GM18508 (cell line): Measurements from ENCODE around the gene KASH5.

Source experiments
- ATAC-seq: cut with Tn5 transposase; IDR thresholded peaks from one replicate; pipeline ENCODE4 v1.9.1; 2021; ENCODE audit warnings: moderate number of reproducible peaks; ENCODE audit not compliant: insufficient read depth, unreplicated experiment

Gene KASH5

DNA sequence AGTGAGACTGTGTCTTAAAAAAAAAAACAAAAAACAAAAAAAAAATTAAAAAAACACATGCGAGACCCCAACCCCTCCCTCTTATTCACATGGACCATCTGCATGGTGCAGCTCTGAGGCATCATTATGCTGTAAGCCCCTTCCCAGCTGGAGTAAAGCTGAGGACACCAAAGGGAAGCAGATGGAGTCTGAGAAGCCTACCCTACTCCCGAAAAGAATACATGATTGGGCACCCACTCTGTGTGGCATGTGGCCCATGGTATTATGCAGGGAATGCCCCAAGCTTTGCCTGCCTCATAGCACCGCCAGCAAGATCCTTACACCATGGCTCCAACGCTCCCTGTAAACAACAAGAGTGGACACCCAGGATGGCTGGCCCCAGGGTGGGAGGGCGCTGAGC lies 30.5 kb downstream of the KASH5 start:
- no peak for ATAC-seq

- no peak for ATAC-seq
Measured at GRCh38 chr19:49419173-49419572, 31.1 kb downstream of the KASH5 start.

- no peak for ATAC-seq
Measured at GRCh38 chr19:49420227-49420626, 32.2 kb downstream of the KASH5 start.

GRCh38 chr19:49421039-49421877 lies 33.2 kb downstream of the KASH5 start:
- no peak for ATAC-seq

DNA sequence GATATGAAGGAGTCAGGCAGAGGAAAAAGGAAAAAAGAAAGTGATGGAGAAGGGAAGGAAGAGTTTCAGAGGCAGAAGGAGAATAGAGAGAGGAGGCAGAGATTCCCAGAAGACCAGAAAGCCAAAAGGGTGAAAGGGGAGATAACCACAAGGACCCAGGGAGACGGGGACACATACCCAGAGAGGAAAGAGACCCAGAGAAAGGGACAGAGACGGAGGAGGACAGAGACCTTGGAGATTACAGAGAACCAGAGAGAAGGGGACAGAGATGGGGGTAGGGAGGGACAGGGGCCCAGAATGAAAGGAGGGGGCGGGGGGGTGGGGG lies 33.8 kb downstream of the KASH5 start:
- ATAC-seq, result no peak

DNA sequence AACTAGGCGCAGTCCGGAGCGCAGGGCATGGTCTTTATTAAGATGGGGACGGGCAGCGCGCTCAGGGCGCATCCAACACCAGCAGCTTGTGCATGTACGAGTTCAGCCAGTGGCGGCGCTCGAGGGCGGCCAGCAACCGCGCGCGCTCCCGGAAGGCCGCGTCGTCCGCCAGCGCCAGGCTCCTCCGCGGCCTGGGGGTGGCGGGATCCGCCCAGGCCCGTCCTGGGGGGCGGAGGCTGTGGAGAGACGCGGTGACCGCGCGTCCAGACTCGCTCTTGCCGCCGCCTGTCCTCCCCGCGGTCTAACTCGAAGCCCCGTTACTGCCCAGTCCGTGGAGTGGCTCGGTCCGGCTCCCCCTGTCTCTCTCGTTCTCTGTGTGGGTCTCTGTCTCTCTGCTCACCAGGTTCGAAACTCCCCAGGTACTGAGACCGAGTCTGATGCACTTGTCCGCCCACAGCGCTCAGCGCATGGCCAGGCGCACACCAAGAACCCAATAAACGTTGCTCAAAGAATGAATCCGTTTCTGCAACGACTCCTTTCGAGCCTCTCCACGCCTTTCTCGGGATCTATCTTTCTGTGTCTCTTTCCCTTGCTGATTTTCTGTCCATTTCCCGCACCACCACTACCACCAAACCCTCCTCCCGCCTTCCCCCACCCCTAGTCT lies 34.5 kb downstream of the KASH5 start:
- no peak for ATAC-seq

GRCh38 chr19:49423071-49423984 lies 35.3 kb downstream of the KASH5 start, which contains the start of gene PTH2:
Gene PTH2, minus strand, starts transcription at chr19:49423441. Its CDS starts 102 bp downstream, at chr19:49423339.
- ATAC-seq, result no peak

DNA sequence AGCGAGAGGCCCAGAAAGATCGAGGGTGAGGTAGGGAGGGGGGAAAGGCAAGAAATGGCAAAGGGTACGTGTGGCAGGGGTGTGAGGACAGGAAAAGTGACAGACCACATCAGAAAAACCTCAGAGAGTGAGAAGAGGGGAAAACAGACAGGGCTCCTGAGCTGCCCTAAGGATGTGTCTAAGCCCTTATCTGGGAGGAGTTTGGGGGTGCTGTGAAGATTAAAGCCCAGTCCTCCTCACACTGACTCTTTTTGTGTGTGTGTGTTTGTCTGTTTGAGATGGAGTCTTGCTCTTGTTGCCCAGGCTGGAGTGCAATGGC lies 35.9 kb downstream of the KASH5 start:
- no peak for ATAC-seq

- no peak for ATAC-seq
Measured at GRCh38 chr19:49425178-49425577, 37.1 kb downstream of the KASH5 start, which contains the start of gene GFY. Gene GFY, plus strand, starts transcription at chr19:49425388. Its CDS starts 1,043 bp downstream, at chr19:49426431.

DNA sequence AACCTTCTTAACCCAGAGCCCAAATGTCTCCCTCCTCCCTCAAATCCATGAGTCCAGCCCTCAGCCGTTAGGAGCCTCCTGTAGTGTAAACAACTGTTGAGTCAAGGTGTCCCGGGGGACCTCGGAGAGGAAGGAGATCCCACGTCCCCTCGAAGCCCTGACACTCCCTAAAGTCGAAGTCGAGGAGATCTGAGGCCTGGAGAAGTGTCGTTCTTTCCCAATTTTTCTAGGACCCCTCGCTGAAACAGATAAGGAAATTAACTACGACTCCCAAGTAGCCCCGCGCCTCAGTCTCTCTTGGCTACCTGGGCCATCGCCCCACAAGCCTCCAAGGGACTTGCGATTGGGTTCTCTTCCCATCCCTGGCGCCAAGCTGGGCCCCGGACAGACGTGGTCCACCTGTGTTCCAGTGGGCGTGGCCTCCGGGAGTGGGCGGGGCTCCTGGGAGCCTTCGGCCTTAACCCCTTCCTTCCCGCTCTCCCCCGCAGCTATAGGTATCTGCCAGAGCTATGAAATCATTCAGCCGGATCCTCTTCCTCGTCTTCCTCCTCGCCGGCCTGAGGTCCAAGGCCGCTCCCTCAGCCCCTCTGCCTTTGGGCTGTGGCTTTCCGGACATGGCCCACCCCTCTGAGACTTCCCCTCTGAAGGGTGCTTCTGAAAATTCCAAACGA lies 38.0 kb downstream of the KASH5 start:
- ATAC-seq, result no peak

DNA sequence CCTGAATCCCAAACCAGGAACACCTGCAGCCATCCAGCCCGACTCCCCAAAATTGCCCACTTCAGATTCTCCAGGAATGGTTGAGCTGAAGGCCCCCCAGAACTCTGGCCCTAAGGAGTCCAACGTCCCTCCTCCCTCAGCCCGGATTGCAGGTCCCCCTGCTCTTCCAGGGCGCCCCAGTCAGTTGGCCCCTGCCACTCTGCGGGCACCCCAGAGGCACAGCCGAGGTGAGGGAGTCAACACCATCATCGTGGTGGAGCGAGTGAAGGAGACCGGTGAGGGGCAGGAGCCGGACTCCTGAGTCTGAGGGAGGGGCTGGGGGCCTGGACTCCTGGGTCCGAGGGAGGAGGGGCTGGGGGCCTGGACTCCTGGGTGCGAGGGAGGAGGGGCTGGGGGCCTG lies 39.3 kb downstream of the KASH5 start:
- no peak for ATAC-seq

GRCh38 chr19:49427855-49428546 lies 40.0 kb downstream of the KASH5 start:
- ATAC-seq, result no peak

GRCh38 chr19:49428547-49429451 lies 40.8 kb downstream of the KASH5 start:
- no peak for ATAC-seq

GRCh38 chr19:49430172-49430677 lies 42.2 kb downstream of the KASH5 start:
- ATAC-seq, result no peak

GRCh38 chr19:49430678-49431329 lies 42.8 kb downstream of the KASH5 start:
- ATAC-seq, result no peak

GRCh38 chr19:49431330-49431749 lies 43.3 kb downstream of the KASH5 start:
- ATAC-seq, result no peak

GRCh38 chr19:49432141-49433073 lies 44.4 kb downstream of the KASH5 start:
- no peak for ATAC-seq
